ENCODE data around the gene WRNIP1. TPM values are rescaled to one million over a fixed set of nuclear protein-coding genes. Genes with fewer than 3 reads are reported as not detected.

The WRNIP1 gene
- total and polyA plus RNA-seq, 9 of the 15 experiments (the other 6 are each of a cell fraction or from before 2014, with no cell fraction given) = 13.2 to 63.6 (median 48.6) TPM

- TF ChIP-seq ZNF639 (CRISPR knock-in tag; conservative IDR thresholded peaks at IDR 0.05 in 1 of 2, IDR thresholded peaks at IDR 0.05 in 1 of 2) = peak in 1 of 2 experiments; percentile 80; a peak in 2 of 4 replicates
- TF ChIP-seq SETDB1 (IDR thresholded peaks at IDR 0.05; ENCODE audit: low read length) = peak; percentile 49
- peak; percentile 54 for TF ChIP-seq BHLHE40 (IDR thresholded peaks at IDR 0.05; ENCODE audit: low read length)
- peak; percentile 81 for TF ChIP-seq HDAC8 (tag; IDR thresholded peaks at IDR 0.05)
- peak; percentile 72 to 88 for TF ChIP-seq E2F6 (IDR thresholded peaks at IDR 0.05; ENCODE audit: borderline replicate concordance in 1 of 2, extremely low read depth in 1 of 2, insufficient read depth in 1 of 2, insufficient read length in 1 of 2, low read depth in 1 of 2, low read length in 1 of 2, poor library complexity in 1 of 2, severe bottlenecking in 1 of 2)
- peak; percentile 75; the same call in 1 of the 2 replicates for TF ChIP-seq FOXJ2 (tag; IDR thresholded peaks at IDR 0.05)
- no peak for TF ChIP-seq USF2 (CRISPR knock-in tag; IDR thresholded peaks at IDR 0.05)
- peak; percentile 75 for TF ChIP-seq HINFP (tag; conservative IDR thresholded peaks at IDR 0.05; ENCODE audit: low read depth)
- TF ChIP-seq SPI1 (IDR thresholded peaks at IDR 0.05; ENCODE audit: borderline replicate concordance, low read depth, low read length) = 0 out of 2 replicates have a peak, but pooled peaks have one; percentile 14
- peak; percentile 88 to 91 for TF ChIP-seq SIX5 (IDR thresholded peaks at IDR 0.05; ENCODE audit: borderline replicate concordance in 1 of 2, insufficient read depth in 1 of 2, low read depth in 1 of 2, low read length in 2 of 2)
- TF ChIP-seq ZNF644 (tag; IDR thresholded peaks at IDR 0.05; ENCODE audit: low read depth) = no peak; the same call in 1 of the 2 replicates
- peak; percentile 93 for TF ChIP-seq TFAP4 (CRISPR knock-in tag; IDR thresholded peaks at IDR 0.05; ENCODE audit: borderline replicate concordance)
- TF ChIP-seq JUN (IDR thresholded peaks at IDR 0.05; ENCODE audit: borderline replicate concordance, low read depth, low read length) = peak; percentile 39
- no peak for TF ChIP-seq JUN (CRISPR knock-in tag; IDR thresholded peaks at IDR 0.05; ENCODE audit: borderline replicate concordance)
- TF ChIP-seq POLR2G (IDR thresholded peaks at IDR 0.05; ENCODE audit: low read depth, low read length) = peak; percentile 94
- TF ChIP-seq POU5F1 (IDR thresholded peaks at IDR 0.05; ENCODE audit: borderline replicate concordance, low read depth, low read length, partially characterized antibody) = peak; percentile 59
- no peak for TF ChIP-seq BRD9 (IDR thresholded peaks at IDR 0.05; ENCODE audit: low read depth, partially characterized antibody)
- TF ChIP-seq ATF4 (CRISPR knock-in tag; IDR thresholded peaks at IDR 0.05) = peak; percentile 59; the same call in 1 of the 2 replicates
Observed at GRCh38 chr6:2765166-2765895, at the start of gene WRNIP1 (continued).
